ENCODE measurements around the gene ASB18. TPM values are rescaled to one million over a fixed set of nuclear protein-coding genes. Genes with fewer than 3 reads are reported as not detected.

The ASB18 gene
- total and polyA plus RNA-seq, 2 of the 8 experiments (the other 6 are each of a cell fraction or from before 2014, with no cell fraction given) = not detected

GRCh38 chr2:236262238-236262637 lies 2.0 kb downstream of the ASB18 start:
- Histone ChIP-seq H3K4me2 (ENCODE audit: insufficient read depth in 1 of 2, low read depth in 2 of 2, low read length in 2 of 2) (no peak overlapping the region), H3K56ac (replicated peaks; ENCODE audit: insufficient read length, low read depth, low read length) (no peak overlapping the region), H3K23ac (ENCODE audit: insufficient read length) (no peak overlapping the region), H3K9me3 (ENCODE audit: insufficient read depth in 2 of 2, low read depth in 1 of 2, low read length in 1 of 2) (no peaks in the 10 kb centered on the region), H3K4me3 (ENCODE audit: extremely low read depth in 1 of 4, insufficient read depth in 2 of 4, low read depth in 3 of 4, low read length in 4 of 4) (no peak overlapping the region), H3K4me1 (replicated peaks in 1 of 4; ENCODE audit: control insufficient read depth in 3 of 4, insufficient read depth in 4 of 4, low read length in 3 of 4) (no peaks in the 10 kb centered on the region), H3K36me3 (ENCODE audit: control insufficient read depth in 2 of 4, insufficient read depth in 4 of 4, low read length in 3 of 4) (no peaks in the 10 kb centered on the region), H3K27me3 (replicated peaks in 1 of 4; ENCODE audit: control insufficient read depth in 3 of 4, extremely low read depth in 1 of 4, insufficient read depth in 3 of 4, low read length in 3 of 4) (no peaks in the 10 kb centered on the region; a peak in 3 of 7 replicates), H4K5ac (ENCODE audit: insufficient read length, low read depth, low read length) (no peak overlapping the region), H2BK12ac (ENCODE audit: low read depth, low read length) (no peak overlapping the region), H3K4ac (replicated peaks; ENCODE audit: insufficient read length, low read depth, low read length) (no peak overlapping the region), H3K18ac (ENCODE audit: extremely low read depth, low read length) (no peak overlapping the region), H2AK5ac (ENCODE audit: low read depth, low read length) (no peak overlapping the region), H4K91ac (replicated peaks; ENCODE audit: insufficient read length, low read length) (no peak overlapping the region), H3K79me1 (ENCODE audit: low read depth, low read length) (no peaks in the 10 kb centered on the region), H2BK20ac (ENCODE audit: low read length) (no peak overlapping the region), H3K9ac (replicated peaks in 1 of 4; ENCODE audit: extremely low read depth in 1 of 4, low read depth in 3 of 4, low read length in 3 of 4) (no peak overlapping the region), H2BK120ac (replicated peaks; ENCODE audit: low read depth, low read length) (no peak overlapping the region), H4K8ac (ENCODE audit: extremely low read depth, insufficient read depth, low read length) (no peak overlapping the region), H2BK5ac (ENCODE audit: low read depth, low read length) (no peak overlapping the region), H3K23me2 (ENCODE audit: low read depth, low read length) (no peaks in the 10 kb centered on the region), H2AFZ (ENCODE audit: low read length) (no peak overlapping the region), H3K79me2 (ENCODE audit: control insufficient read depth in 1 of 2, insufficient read depth in 2 of 2, low read length in 2 of 2) (no peaks in the 10 kb centered on the region), H3K14ac (ENCODE audit: insufficient read length) (no peak overlapping the region), H2BK15ac (ENCODE audit: low read length) (no peak overlapping the region), H4K20me1 (replicated peaks in 1 of 2; ENCODE audit: control insufficient read depth in 1 of 2, insufficient read depth in 2 of 2, low read length in 2 of 2) (no peaks in the 10 kb centered on the region), H3K27ac (ENCODE audit: low read depth, low read length) (no peak overlapping the region)
- ChIA-PET POLR2A (ENCODE audit: partially characterized antibody) (no interaction called here), CTCF (ENCODE audit: partially characterized antibody) (interaction anchor here (1.1 kb wide), 2 partner anchors 16 to 25 kb away, joined by 3 to 4 read pairs; no protein-coding TSS in a partner anchor)
- FAIRE-seq = no peak
- 95% methylated on average over 7 of the region's 7 CpGs; no CpG with 5 or more reads in 1 of the 2 experiments for WGBS, 2 experiments (ENCODE audit: extremely low coverage in 1 of 2, insufficient coverage in 1 of 2, insufficient read length in 1 of 2, insufficient replicate concordance in 2 of 2, low coverage in 1 of 2, low lambda C conversion rate in 2 of 2, missing lambda C conversion rate in 1 of 2)
- TF ChIP-seq CEBPB (IDR thresholded peaks at IDR 0.05; ENCODE audit: low read depth, low read length) = no peak
- no peak for TF ChIP-seq BCL11A (IDR thresholded peaks at IDR 0.05; ENCODE audit: low read depth in 2 of 2, low read length in 2 of 2)
- no peak for TF ChIP-seq SIX5 (IDR thresholded peaks at IDR 0.05; ENCODE audit: low read depth, low read length)
- TF ChIP-seq NANOG (IDR thresholded peaks at IDR 0.05; ENCODE audit: insufficient read depth, low read depth, low read length, poor library complexity, severe bottlenecking) = no peak
- TF ChIP-seq ZNF274 (IDR thresholded peaks at IDR 0.05; ENCODE audit: borderline replicate concordance, extremely low read depth, low read length) = no peak
- TF ChIP-seq SAP30 (IDR thresholded peaks at IDR 0.05; ENCODE audit: insufficient read depth, insufficient replicate concordance, low read length) = no peak
- DNase-seq (ENCODE audit: low read depth in 1 of 2, low spot score in 2 of 2) = no peak

Data from H1 (cell line).